ENCODE results near the gene ASF1A.

ASF1A gene

DNA sequence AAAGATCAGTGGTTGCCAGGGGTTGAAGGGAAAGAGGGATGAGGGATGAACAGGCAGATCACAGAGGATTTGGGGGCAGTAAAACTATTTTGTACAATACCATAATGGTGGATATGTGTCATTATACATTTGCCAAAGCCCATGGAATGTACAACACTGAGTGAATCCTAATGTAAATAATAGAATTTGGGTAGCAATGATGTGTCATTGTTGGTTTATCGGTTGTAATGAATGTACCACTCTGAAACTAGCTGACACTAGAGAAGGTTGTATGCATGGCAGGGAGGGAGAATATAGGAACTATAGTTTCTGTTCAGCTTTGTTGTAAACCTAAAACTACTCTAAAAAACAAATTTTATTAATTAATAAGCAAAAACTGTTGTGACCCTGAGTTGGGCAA, 17.8 kb upstream of the ASF1A start:
- in situ Hi-C loops (cut with HindIII; ENCODE audit: low sequenced_read_pairs): no loop called here
- DNase-seq (ENCODE audit: low read depth): no peak
- TF ChIP-seq, protein P1, sequence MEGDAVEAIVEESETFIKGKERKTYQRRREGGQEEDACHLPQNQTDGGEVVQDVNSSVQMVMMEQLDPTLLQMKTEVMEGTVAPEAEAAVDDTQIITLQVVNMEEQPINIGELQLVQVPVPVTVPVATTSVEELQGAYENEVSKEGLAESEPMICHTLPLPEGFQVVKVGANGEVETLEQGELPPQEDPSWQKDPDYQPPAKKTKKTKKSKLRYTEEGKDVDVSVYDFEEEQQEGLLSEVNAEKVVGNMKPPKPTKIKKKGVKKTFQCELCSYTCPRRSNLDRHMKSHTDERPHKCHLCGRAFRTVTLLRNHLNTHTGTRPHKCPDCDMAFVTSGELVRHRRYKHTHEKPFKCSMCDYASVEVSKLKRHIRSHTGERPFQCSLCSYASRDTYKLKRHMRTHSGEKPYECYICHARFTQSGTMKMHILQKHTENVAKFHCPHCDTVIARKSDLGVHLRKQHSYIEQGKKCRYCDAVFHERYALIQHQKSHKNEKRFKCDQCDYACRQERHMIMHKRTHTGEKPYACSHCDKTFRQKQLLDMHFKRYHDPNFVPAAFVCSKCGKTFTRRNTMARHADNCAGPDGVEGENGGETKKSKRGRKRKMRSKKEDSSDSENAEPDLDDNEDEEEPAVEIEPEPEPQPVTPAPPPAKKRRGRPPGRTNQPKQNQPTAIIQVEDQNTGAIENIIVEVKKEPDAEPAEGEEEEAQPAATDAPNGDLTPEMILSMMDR (IDR thresholded peaks at IDR 0.05; ENCODE audit: low read depth, low read length, missing control alignments): no peak
- H3K4me3 ChIP-seq (ENCODE audit: low read depth, low read length): no peak overlapping the region

DNA sequence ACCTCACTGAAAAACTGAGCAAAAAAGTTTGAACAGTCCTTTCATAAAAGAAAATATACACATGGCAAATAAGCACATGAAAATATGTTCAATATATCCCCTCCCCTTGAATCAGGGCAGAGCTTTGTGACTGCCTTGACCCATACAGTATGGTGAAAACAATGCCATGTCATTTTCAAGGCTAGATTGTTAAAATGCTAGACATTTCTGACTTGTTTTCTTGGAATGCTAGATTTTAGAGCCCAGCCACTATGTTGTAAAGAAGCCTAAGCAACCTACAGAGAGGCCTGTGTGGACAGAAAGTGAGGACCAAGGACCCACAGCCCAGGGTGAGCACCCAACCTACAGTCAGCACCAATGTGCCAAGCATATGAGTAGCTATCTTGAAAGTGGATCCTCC, 17.1 kb upstream of the ASF1A start:
- in situ Hi-C loops (cut with HindIII; ENCODE audit: low sequenced_read_pairs): no loop called here
- H3K4me3 ChIP-seq (ENCODE audit: low read depth, low read length): no peak overlapping the region
- TF ChIP-seq, protein P1 (IDR thresholded peaks at IDR 0.05; ENCODE audit: low read depth, low read length, missing control alignments): no peak
- no peak for DNase-seq (ENCODE audit: low read depth)

DNA sequence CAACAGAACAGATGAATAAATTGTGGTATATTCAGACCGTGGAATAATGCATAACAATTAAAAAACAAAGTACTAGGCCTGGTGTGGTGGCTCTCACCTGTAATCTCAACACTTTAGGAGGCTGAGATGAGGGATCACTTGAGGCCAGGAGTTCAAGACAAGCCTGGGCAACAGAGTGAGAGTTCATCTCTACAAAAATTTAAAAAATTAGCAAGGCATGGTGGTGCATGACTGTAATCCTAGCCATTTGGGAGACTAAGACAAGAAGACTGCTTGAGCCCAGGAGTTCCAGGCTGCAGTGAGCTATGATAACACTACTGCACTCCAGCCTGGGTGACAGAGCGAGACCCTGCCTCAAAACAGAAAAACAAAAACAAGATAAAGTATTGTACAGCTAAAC, 16.1 kb upstream of the ASF1A start:
- TF ChIP-seq, protein P1 (IDR thresholded peaks at IDR 0.05; ENCODE audit: low read depth, low read length, missing control alignments): no peak
- no peak for DNase-seq (ENCODE audit: low read depth)
- no peak overlapping the region for H3K4me3 ChIP-seq (ENCODE audit: low read depth, low read length)
- in situ Hi-C loops (cut with HindIII; ENCODE audit: low sequenced_read_pairs): no loop called here

GRCh38 chr6:118881440-118882313, 12.3 kb upstream of the ASF1A start:
- TF ChIP-seq, protein P1 (IDR thresholded peaks at IDR 0.05; ENCODE audit: low read depth, low read length, missing control alignments): no peak
- DNase-seq (ENCODE audit: low read depth): no peak
- H3K4me3 ChIP-seq (ENCODE audit: low read depth, low read length): no peak overlapping the region

GRCh38 chr6:118882314-118882905, 11.5 kb upstream of the ASF1A start:
- no peak for DNase-seq (ENCODE audit: low read depth)
- H3K4me3 ChIP-seq (ENCODE audit: low read depth, low read length): no peak overlapping the region
- in situ Hi-C loops (cut with HindIII; ENCODE audit: low sequenced_read_pairs): no loop called here
- TF ChIP-seq, protein P1 (IDR thresholded peaks at IDR 0.05; ENCODE audit: low read depth, low read length, missing control alignments): no peak

More at GRCh38 chr6:118881440-118882313, 12.3 kb upstream of the ASF1A start:
- in situ Hi-C loops (cut with HindIII; ENCODE audit: low sequenced_read_pairs): no loop called here

DNA sequence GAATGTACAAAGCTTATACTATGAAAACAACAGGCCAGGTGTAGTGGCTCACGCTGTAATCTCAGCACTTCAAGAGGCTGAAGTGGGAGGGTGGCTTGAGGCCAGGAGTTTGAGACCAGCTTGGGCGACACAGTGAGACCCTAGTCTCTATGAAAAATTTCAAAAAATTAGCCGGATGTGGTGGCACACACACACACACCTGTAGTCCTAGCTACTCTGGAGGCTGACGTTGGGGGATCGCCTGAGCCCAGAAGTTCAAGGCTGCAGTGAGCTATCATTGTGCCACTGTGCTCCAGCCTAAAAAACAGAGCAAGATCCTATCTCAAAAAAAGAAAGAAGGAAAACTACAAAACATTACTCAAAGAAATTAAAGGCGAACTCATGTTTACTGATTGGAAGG, 7.3 kb upstream of the ASF1A start:
- H3K4me3 ChIP-seq (ENCODE audit: low read depth, low read length): no peak overlapping the region
- DNase-seq (ENCODE audit: low read depth): no peak
- TF ChIP-seq, protein P1 (IDR thresholded peaks at IDR 0.05; ENCODE audit: low read depth, low read length, missing control alignments): no peak
- in situ Hi-C loops (cut with HindIII; ENCODE audit: low sequenced_read_pairs): no loop called here

Measured in astrocyte of the cerebellum (primary cell).